ENCODE results near the gene HP1BP3.
"Not testable (repeated sequence)": the region's sequence is repeated elsewhere in the genome, so short reads cannot be mapped to it uniquely, and the experiment has no call there.

The HP1BP3 gene

GRCh38 chr1:20789598-20789997, 2.5 kb upstream of the HP1BP3 start:
- not testable (repeated sequence) for H3K36me3 ChIP-seq (ENCODE audit: insufficient read depth, low read length); H3K4me1 ChIP-seq (ENCODE audit: insufficient read depth, low read length); H3K9ac ChIP-seq (ENCODE audit: low read depth, low read length); H3K9me3 ChIP-seq (ENCODE audit: control insufficient read depth, insufficient read depth, low read length)

- Histone ChIP-seq H3K4me1 (ENCODE audit: insufficient read depth, low read length) (no peaks in the 10 kb centered on the region), H3K9ac (ENCODE audit: low read depth, low read length) (peak overlapping the region; percentile 60), H3K9me3 (ENCODE audit: control insufficient read depth, insufficient read depth, low read length) (no peaks in the 10 kb centered on the region), H3K36me3 (ENCODE audit: insufficient read depth, low read length) (no peaks in the 10 kb centered on the region)
These were observed 1.0 kb upstream of the HP1BP3 start for GRCh38 chr1:20787840-20788795.

GRCh38 chr1:20786253-20787028, 666 bp downstream of the HP1BP3 start:
- Histone ChIP-seq H3K4me1 (ENCODE audit: insufficient read depth, low read length) (no peaks in the 10 kb centered on the region), H3K9me3 (ENCODE audit: control insufficient read depth, insufficient read depth, low read length) (no peaks in the 10 kb centered on the region), H3K36me3 (ENCODE audit: insufficient read depth, low read length) (no peaks in the 10 kb centered on the region), H3K9ac (ENCODE audit: low read depth, low read length) (peak overlapping the region; percentile 67)

GRCh38 chr1:20785907-20786252, 1.2 kb downstream of the HP1BP3 start:
- no peaks in the 10 kb centered on the region for H3K9me3 ChIP-seq (ENCODE audit: control insufficient read depth, insufficient read depth, low read length)
- H3K9ac ChIP-seq (ENCODE audit: low read depth, low read length), result peak overlapping the region; percentile 67
- no peaks in the 10 kb centered on the region for H3K36me3 ChIP-seq (ENCODE audit: insufficient read depth, low read length)
- no peaks in the 10 kb centered on the region for H3K4me1 ChIP-seq (ENCODE audit: insufficient read depth, low read length)

GRCh38 chr1:20775700-20776099, 11.4 kb downstream of the HP1BP3 start:
- no peaks in the 10 kb centered on the region for H3K4me1 ChIP-seq (ENCODE audit: insufficient read depth, low read length)
- no peak overlapping the region for H3K9ac ChIP-seq (ENCODE audit: low read depth, low read length)
- H3K9me3 ChIP-seq (ENCODE audit: control insufficient read depth, insufficient read depth, low read length), result no peaks in the 10 kb centered on the region
- peaks cover 29% of the 10 kb centered on the region for H3K36me3 ChIP-seq (ENCODE audit: insufficient read depth, low read length)

GRCh38 chr1:20771780-20772179, 15.3 kb downstream of the HP1BP3 start:
- no peaks in the 10 kb centered on the region for H3K4me1 ChIP-seq (ENCODE audit: insufficient read depth, low read length)

GRCh38 chr1:20770314-20771087, 16.6 kb downstream of the HP1BP3 start:
- Histone ChIP-seq H3K4me1 (ENCODE audit: insufficient read depth, low read length) (no peaks in the 10 kb centered on the region), H3K36me3 (ENCODE audit: insufficient read depth, low read length) (peaks cover 53% of the 10 kb centered on the region), H3K9me3 (ENCODE audit: control insufficient read depth, insufficient read depth, low read length) (no peaks in the 10 kb centered on the region), H3K9ac (ENCODE audit: low read depth, low read length) (no peak overlapping the region)

More at GRCh38 chr1:20771780-20772179, 15.3 kb downstream of the HP1BP3 start:
- H3K9me3 ChIP-seq (ENCODE audit: control insufficient read depth, insufficient read depth, low read length), result no peaks in the 10 kb centered on the region
- peaks cover 54% of the 10 kb centered on the region for H3K36me3 ChIP-seq (ENCODE audit: insufficient read depth, low read length)
- no peak overlapping the region for H3K9ac ChIP-seq (ENCODE audit: low read depth, low read length)

GRCh38 chr1:20767271-20767670, 19.8 kb downstream of the HP1BP3 start:
- Histone ChIP-seq H3K36me3 (ENCODE audit: insufficient read depth, low read length) (peaks cover 44% of the 10 kb centered on the region), H3K9me3 (ENCODE audit: control insufficient read depth, insufficient read depth, low read length) (no peaks in the 10 kb centered on the region), H3K4me1 (ENCODE audit: insufficient read depth, low read length) (no peaks in the 10 kb centered on the region), H3K9ac (ENCODE audit: low read depth, low read length) (no peak overlapping the region)

- Histone ChIP-seq H3K9me3 (ENCODE audit: control insufficient read depth, insufficient read depth, low read length) (no peaks in the 10 kb centered on the region), H3K9ac (ENCODE audit: low read depth, low read length) (no peak overlapping the region), H3K36me3 (ENCODE audit: insufficient read depth, low read length) (peaks cover 35% of the 10 kb centered on the region), H3K4me1 (ENCODE audit: insufficient read depth, low read length) (no peaks in the 10 kb centered on the region)
These were observed 23.7 kb downstream of the HP1BP3 start for GRCh38 chr1:20763417-20763816.

GRCh38 chr1:20760322-20760721, 26.8 kb downstream of the HP1BP3 start:
- H3K9ac ChIP-seq (ENCODE audit: low read depth, low read length), result no peak overlapping the region
- no peaks in the 10 kb centered on the region for H3K9me3 ChIP-seq (ENCODE audit: control insufficient read depth, insufficient read depth, low read length)
- peaks cover 38% of the 10 kb centered on the region for H3K36me3 ChIP-seq (ENCODE audit: insufficient read depth, low read length)
- H3K4me1 ChIP-seq (ENCODE audit: insufficient read depth, low read length), result no peaks in the 10 kb centered on the region

GRCh38 chr1:20753589-20753988, 33.5 kb downstream of the HP1BP3 start:
- Histone ChIP-seq H3K36me3 (ENCODE audit: insufficient read depth, low read length) (peaks cover 28% of the 10 kb centered on the region), H3K4me1 (ENCODE audit: insufficient read depth, low read length) (peaks cover 2% of the 10 kb centered on the region; the same call in 1 of the 2 replicates), H3K9ac (ENCODE audit: low read depth, low read length) (no peak overlapping the region), H3K9me3 (ENCODE audit: control insufficient read depth, insufficient read depth, low read length) (no peaks in the 10 kb centered on the region)

GRCh38 chr1:20751462-20751990, 35.6 kb downstream of the HP1BP3 start:
- H3K9me3 ChIP-seq (ENCODE audit: control insufficient read depth, insufficient read depth, low read length), result no peaks in the 10 kb centered on the region
- peaks cover 2% of the 10 kb centered on the region; the same call in 1 of the 2 replicates for H3K4me1 ChIP-seq (ENCODE audit: insufficient read depth, low read length)
- H3K36me3 ChIP-seq (ENCODE audit: insufficient read depth, low read length), result peaks cover 28% of the 10 kb centered on the region
- H3K9ac ChIP-seq (ENCODE audit: low read depth, low read length), result no peak overlapping the region

GRCh38 chr1:20742671-20743070, 44.4 kb downstream of the HP1BP3 start:
- no peak overlapping the region for H3K9ac ChIP-seq (ENCODE audit: low read depth, low read length)
- no peaks in the 10 kb centered on the region for H3K9me3 ChIP-seq (ENCODE audit: control insufficient read depth, insufficient read depth, low read length)
- H3K36me3 ChIP-seq (ENCODE audit: insufficient read depth, low read length), result peaks cover 43% of the 10 kb centered on the region
- H3K4me1 ChIP-seq (ENCODE audit: insufficient read depth, low read length), result no peaks in the 10 kb centered on the region

- Histone ChIP-seq H3K36me3 (ENCODE audit: insufficient read depth, low read length) (peaks cover 33% of the 10 kb centered on the region), H3K4me1 (ENCODE audit: insufficient read depth, low read length) (no peaks in the 10 kb centered on the region), H3K9me3 (ENCODE audit: control insufficient read depth, insufficient read depth, low read length) (no peaks in the 10 kb centered on the region), H3K9ac (ENCODE audit: low read depth, low read length) (no peak overlapping the region)
These were observed 46.3 kb downstream of the HP1BP3 start for GRCh38 chr1:20740781-20741180.
